Activated CD4-positive, alpha-beta T cell treated with anti-CD3 and anti-CD28 coated beads for 36 hours (primary cell): ENCODE data around the gene MIX23. TPM values are rescaled to one million over a fixed set of nuclear protein-coding genes. Genes with fewer than 3 reads are reported as not detected.

Source experiments
- ATAC-seq: fragments of 200-7000 bp; cut with Tn5 transposase; one replicate; pipeline ENCODE4 v1.10.0; 2021; ENCODE audit warnings: mild to moderate bottlenecking, moderate library complexity
- CTCF ChIA-PET: fragments of 350-600 bp; sonication (Branson Sonifier 250); formaldehyde crosslinking; loops from one replicate; lab custom pipeline; 2021; ENCODE audit warnings: antibody characterized with exemption; lab: Charles Lee
- POLR2A ChIA-PET: fragments of 350-600 bp; sonication (Branson Sonifier 250); formaldehyde crosslinking; loops from one replicate; lab custom pipeline; 2021; ENCODE audit warnings: antibody characterized with exemption, inconsistent platforms; lab: Charles Lee
- DNase-seq: peaks from one replicate; pipeline ENCODE4 v3.0.0-alpha.2; 2020
- H3K27ac Mint-ChIP-seq: one replicate; pipeline ENCODE4 v1.8.0; 2021; ENCODE audit warnings: mixed read lengths
- H3K27me3 Mint-ChIP-seq: one replicate; pipeline ENCODE4 v1.8.0; 2021; ENCODE audit warnings: mixed read lengths
- H3K36me3 Mint-ChIP-seq: one replicate; pipeline ENCODE4 v1.8.0; 2021; ENCODE audit warnings: low read depth, mixed read lengths
- H3K4me1 Mint-ChIP-seq: one replicate; pipeline ENCODE4 v1.8.0; 2021; ENCODE audit warnings: mixed read lengths
- H3K4me3 Mint-ChIP-seq: one replicate; pipeline ENCODE4 v1.8.0; 2021; ENCODE audit warnings: mild to moderate bottlenecking, moderate library complexity, mixed read lengths
- H3K9me3 Mint-ChIP-seq: one replicate; pipeline ENCODE4 v1.8.0; 2021; ENCODE audit warnings: low read depth, mixed read lengths
- intact Hi-C, 2 experiments: fragments of 100-400 bp; cut with DNase I in 1 of 2; cut with micrococcal nuclease in 1 of 2; formaldehyde crosslinking; loops; one replicate each; pipeline versions ENCODE4 v1.14.2 to v1.15.1; 2022 to 2024; cut with DNase I, micrococcal nuclease
- total RNA-seq, 2 experiments: library from RNA; stranded (reverse); gene quantifications; one replicate each; pipeline ENCODE4 v1.2.3, GENCODE V29; 2021

MIX23 gene
- total RNA-seq, 2 experiments from 2014 or later = 148 to 250 TPM

GRCh38 chr3:122353215-122353614 lies 29.8 kb downstream of the MIX23 start:
- no peaks in the 10 kb centered on the region for H3K36me3 Mint-ChIP-seq
- ChIA-PET CTCF (interaction anchor here (1.0 kb wide), 1 partner anchor 10 kb away, joined by 3 read pairs; no protein-coding TSS in a partner anchor), POLR2A (no interaction called here)
- H3K9me3 Mint-ChIP-seq = no peaks in the 10 kb centered on the region
- no peaks in the 10 kb centered on the region for H3K27me3 Mint-ChIP-seq
- H3K27ac Mint-ChIP-seq = no peak overlapping the region
- intact Hi-C loops = no loop called here
- ATAC-seq (no peak), DNase-seq (no peak)
- no peak overlapping the region for H3K4me3 Mint-ChIP-seq
- H3K4me1 Mint-ChIP-seq = no peaks in the 10 kb centered on the region

- POLR2A ChIA-PET = interaction anchor here (0.6 kb wide), 4 partner anchors 24 to 66 kb away, joined by 3 to 5 read pairs (median 4); no protein-coding TSS in a partner anchor
- H3K4me3 Mint-ChIP-seq = no peak overlapping the region
- peaks cover 2% of the 10 kb centered on the region for H3K27me3 Mint-ChIP-seq
- ATAC-seq (no peak), DNase-seq (no peak)
- CTCF ChIA-PET = interaction anchor here (0.6 kb wide), 1 partner anchor 46 kb away, joined by 3 read pairs; no protein-coding TSS in a partner anchor
- H3K36me3 Mint-ChIP-seq = no peaks in the 10 kb centered on the region
- intact Hi-C loops = no loop called here
- no peaks in the 10 kb centered on the region for H3K4me1 Mint-ChIP-seq
- H3K27ac Mint-ChIP-seq = no peak overlapping the region
- H3K9me3 Mint-ChIP-seq = peaks cover 3% of the 10 kb centered on the region
Measured at GRCh38 chr3:122351612-122352011, 31.4 kb downstream of the MIX23 start.

GRCh38 chr3:122350814-122351418 lies 32.1 kb downstream of the MIX23 start:
- H3K9me3 Mint-ChIP-seq = peaks cover 3% of the 10 kb centered on the region
- peaks cover 2% of the 10 kb centered on the region for H3K27me3 Mint-ChIP-seq
- ChIA-PET POLR2A (interaction anchor here (0.6 kb wide), 4 partner anchors 23 to 65 kb away, joined by 3 to 5 read pairs (median 4); no protein-coding TSS in a partner anchor), CTCF (interaction anchor here (0.6 kb wide), 1 partner anchor 45 kb away, joined by 3 read pairs; no protein-coding TSS in a partner anchor)
- ATAC-seq = peak; percentile 61
- no peaks in the 10 kb centered on the region for H3K4me1 Mint-ChIP-seq
- peak; percentile 32 for DNase-seq
- H3K27ac Mint-ChIP-seq = no peak overlapping the region
- intact Hi-C loops = no loop called here
- H3K4me3 Mint-ChIP-seq = no peak overlapping the region
- no peaks in the 10 kb centered on the region for H3K36me3 Mint-ChIP-seq

DNA sequence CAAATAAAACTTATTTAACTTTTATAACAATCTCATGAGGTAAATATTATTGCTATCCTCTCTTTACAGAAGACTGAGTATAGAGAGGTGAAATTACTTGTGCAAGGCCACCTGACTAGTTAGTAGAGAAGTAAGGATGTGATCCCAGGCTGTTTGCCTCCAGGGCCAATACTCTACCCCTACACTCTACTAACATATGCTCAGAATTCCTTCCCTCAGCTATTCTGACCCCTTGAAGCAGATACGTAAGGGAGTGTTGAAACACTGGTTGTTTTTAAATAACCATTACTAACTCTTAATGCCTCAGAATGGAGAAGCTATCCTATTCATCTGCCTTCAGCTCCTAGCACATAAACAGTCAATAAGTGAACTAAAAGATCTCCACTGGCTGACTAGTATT lies 33.9 kb downstream of the MIX23 start:
- Mint-ChIP-seq H3K36me3 (no peaks in the 10 kb centered on the region), H3K27ac (no peak overlapping the region), H3K4me3 (no peak overlapping the region), H3K4me1 (no peaks in the 10 kb centered on the region), H3K9me3 (peaks cover 3% of the 10 kb centered on the region), H3K27me3 (peaks cover 2% of the 10 kb centered on the region)
- ChIA-PET CTCF (no interaction called here), POLR2A (interaction anchor here (0.7 kb wide), 1 partner anchor 119 kb away, joined by 7 read pairs; no protein-coding TSS in a partner anchor)
- no peak for DNase-seq
- no peak for ATAC-seq
- intact Hi-C loops = no loop called here

GRCh38 chr3:122343654-122344053 lies 39.4 kb downstream of the MIX23 start:
- Mint-ChIP-seq H3K9me3 (peaks cover 5% of the 10 kb centered on the region), H3K4me1 (no peaks in the 10 kb centered on the region), H3K27ac (no peak overlapping the region), H3K27me3 (peaks cover 2% of the 10 kb centered on the region), H3K36me3 (no peaks in the 10 kb centered on the region), H3K4me3 (no peak overlapping the region)
- DNase-seq = no peak
- POLR2A ChIA-PET = no interaction called here
- CTCF ChIA-PET = no interaction called here
- intact Hi-C loops = no loop called here
- no peak for ATAC-seq

DNA sequence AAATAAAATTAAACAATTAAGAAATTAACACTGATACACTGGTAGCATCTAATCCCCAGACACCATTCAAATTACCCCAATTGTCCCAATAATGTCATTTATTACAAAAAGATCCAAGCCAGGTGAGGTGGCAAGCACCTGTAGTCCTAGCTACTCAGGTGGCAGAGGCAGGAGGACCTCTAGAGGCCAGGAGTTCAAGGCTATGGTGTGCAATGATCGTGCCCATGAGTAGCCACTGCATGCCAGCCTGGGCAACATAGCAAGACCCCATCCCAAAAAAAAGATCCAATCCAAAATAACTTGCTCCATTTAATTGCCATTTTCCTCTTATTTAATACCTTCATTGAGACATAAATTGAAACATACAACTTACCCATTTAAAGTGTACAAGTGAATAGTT lies 40.2 kb downstream of the MIX23 start:
- Mint-ChIP-seq H3K36me3 (no peaks in the 10 kb centered on the region), H3K4me1 (no peaks in the 10 kb centered on the region), H3K4me3 (no peak overlapping the region), H3K27me3 (no peaks in the 10 kb centered on the region), H3K9me3 (peaks cover 5% of the 10 kb centered on the region), H3K27ac (no peak overlapping the region)
- CTCF ChIA-PET = no interaction called here
- POLR2A ChIA-PET = no interaction called here
- intact Hi-C loops = no loop called here
- ATAC-seq (no peak), DNase-seq (no peak)

DNA sequence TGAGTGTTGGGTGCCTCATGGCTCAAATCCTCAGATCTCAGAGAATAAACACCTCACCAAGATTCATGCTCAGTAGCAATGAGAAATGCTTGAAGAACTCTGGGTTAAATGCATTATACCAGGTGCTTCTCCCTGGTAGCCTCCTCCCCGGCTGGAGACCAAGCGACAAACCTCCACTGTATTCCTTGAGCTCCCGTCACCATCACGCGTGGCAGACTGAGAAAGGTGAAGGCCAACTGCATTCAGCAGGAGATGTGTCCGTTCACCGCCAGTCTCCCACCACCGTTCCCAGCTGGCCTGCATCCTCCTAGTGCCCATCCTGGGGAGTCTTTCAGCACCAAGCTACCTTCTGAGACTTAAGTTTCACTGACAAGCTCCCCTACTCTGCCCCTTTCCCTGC lies 50.5 kb downstream of the MIX23 start:
- H3K4me3 Mint-ChIP-seq = no peak overlapping the region
- H3K36me3 Mint-ChIP-seq = no peaks in the 10 kb centered on the region
- peaks cover 9% of the 10 kb centered on the region for H3K27me3 Mint-ChIP-seq
- H3K27ac Mint-ChIP-seq = no peak overlapping the region
- POLR2A ChIA-PET = no interaction called here
- CTCF ChIA-PET = no interaction called here
- ATAC-seq (no peak), DNase-seq (no peak)
- intact Hi-C loops = no loop called here
- H3K9me3 Mint-ChIP-seq = no peaks in the 10 kb centered on the region
- H3K4me1 Mint-ChIP-seq = no peaks in the 10 kb centered on the region

DNA sequence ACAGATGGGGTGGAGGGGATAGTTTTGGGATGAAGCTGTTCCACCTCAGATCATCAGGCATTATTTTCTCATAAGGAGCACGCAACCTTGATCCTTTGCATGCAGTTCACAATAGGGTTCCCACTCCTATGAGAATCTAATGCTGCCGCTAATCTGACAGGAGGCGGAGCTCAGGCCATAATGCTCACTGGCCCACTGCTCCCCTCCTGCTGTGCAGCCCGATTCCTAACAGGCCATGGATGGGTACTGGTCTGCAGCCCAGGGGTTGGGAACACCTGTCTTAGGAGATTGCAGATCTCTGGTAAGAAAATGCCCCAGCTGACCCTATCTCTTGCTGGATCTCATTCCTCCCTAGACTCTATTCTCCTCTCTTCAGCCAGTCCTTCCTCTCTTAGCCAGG lies 51.1 kb downstream of the MIX23 start:
- Mint-ChIP-seq H3K27me3 (peaks cover 9% of the 10 kb centered on the region), H3K9me3 (no peaks in the 10 kb centered on the region), H3K27ac (no peak overlapping the region), H3K4me3 (no peak overlapping the region), H3K4me1 (no peaks in the 10 kb centered on the region), H3K36me3 (no peaks in the 10 kb centered on the region)
- CTCF ChIA-PET = no interaction called here
- DNase-seq (no peak), ATAC-seq (no peak)
- POLR2A ChIA-PET = no interaction called here
- intact Hi-C loops = no loop called here

DNA sequence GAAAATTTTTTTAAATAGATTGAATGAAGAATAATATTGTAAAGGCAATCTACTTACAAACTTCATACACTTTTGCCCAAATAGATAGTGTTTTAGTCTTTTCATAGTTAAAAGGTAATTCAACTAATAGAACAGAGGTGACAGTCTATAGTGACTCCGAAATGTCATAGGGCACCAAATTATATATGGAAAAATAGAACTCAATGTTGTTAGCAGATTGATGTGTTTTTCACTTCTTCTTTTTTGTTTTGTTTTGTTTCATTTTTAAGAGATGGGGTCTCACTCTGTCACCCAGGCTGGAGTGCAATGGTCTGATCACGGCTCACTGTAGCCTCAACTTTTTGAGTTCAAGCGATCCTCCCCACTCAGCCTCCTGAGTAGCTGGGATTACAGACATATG lies 57.3 kb downstream of the MIX23 start:
- ChIA-PET POLR2A (no interaction called here), CTCF (no interaction called here)
- ATAC-seq (no peak), DNase-seq (no peak)
- Mint-ChIP-seq H3K4me1 (peaks cover 19% of the 10 kb centered on the region), H3K27me3 (no peaks in the 10 kb centered on the region), H3K9me3 (no peaks in the 10 kb centered on the region), H3K4me3 (no peak overlapping the region), H3K36me3 (no peaks in the 10 kb centered on the region), H3K27ac (no peak overlapping the region)
- intact Hi-C loops = no loop called here

GRCh38 chr3:122324871-122325323 lies 58.1 kb downstream of the MIX23 start, which contains the start of gene CSTA:
CSTA (plus strand) TSS chr3:122325248; CDS start chr3:122325293, 45 bp downstream.
- peaks cover 19% of the 10 kb centered on the region for H3K4me1 Mint-ChIP-seq
- H3K27me3 Mint-ChIP-seq = no peaks in the 10 kb centered on the region
- DNase-seq (no peak), ATAC-seq (no peak)
- ChIA-PET POLR2A (no interaction called here), CTCF (interaction anchor here (0.7 kb wide), 1 partner anchor 11 kb away, joined by 3 read pairs; no protein-coding TSS in a partner anchor)
- intact Hi-C loops = no loop called here
- H3K9me3 Mint-ChIP-seq = peaks cover 3% of the 10 kb centered on the region
- no peaks in the 10 kb centered on the region for H3K36me3 Mint-ChIP-seq
- H3K27ac Mint-ChIP-seq = no peak within 1 kb of the TSS
- no peak within 1 kb of the TSS for H3K4me3 Mint-ChIP-seq

DNA sequence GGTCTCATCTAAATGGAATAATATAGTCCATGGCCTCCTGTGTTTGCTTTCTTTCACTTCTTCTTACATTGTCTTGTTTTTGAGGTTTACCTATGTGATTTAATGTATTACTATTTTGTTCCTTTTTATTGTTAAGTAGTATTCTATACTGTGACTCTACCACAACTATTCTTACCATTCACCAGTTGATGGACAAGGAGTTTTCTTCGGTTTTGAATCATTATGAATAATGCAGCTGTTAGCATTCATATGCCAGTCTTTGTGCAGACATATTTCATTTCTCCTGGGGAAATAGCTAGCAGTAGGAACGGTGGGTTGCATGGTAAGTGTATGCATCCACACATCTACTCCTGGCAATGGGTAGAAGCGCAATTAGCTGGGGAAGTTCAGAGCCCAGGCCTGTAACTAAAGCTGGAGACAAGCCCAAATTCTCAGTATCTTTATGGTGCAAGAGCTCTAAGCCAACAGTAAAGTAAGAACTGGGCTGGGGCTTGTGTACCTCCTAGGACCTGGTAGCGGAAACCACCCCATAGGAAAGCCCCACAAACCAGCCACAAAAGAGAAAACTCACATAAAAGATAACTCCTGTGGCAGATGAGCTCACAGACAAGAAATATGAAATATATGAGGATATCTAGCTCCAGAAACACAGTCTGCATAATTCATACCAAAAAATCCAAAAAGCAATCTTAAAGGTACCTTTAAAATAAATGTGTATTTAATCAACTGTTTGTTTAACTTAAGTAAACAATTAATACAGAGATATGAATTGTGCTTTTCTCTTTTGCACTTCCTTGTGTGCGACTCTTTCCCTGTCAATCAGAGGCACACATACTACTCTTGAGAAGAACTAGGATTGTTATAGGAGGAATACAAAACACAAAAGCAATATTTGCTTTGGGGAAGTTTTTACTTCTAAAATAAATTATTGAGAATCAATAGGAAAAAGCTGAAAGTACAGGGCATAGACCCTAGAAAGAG lies 60.6 kb downstream of the MIX23 start:
- Mint-ChIP-seq H3K27me3 (no peaks in the 10 kb centered on the region), H3K4me3 (no peak overlapping the region), H3K36me3 (no peaks in the 10 kb centered on the region), H3K9me3 (peaks cover 6% of the 10 kb centered on the region), H3K27ac (peak overlapping the region; percentile 48), H3K4me1 (peaks cover 19% of the 10 kb centered on the region)
- peak; percentile 96 for ATAC-seq
- peak; percentile 57 for DNase-seq
- intact Hi-C loops = no loop called here
- ChIA-PET POLR2A (interaction anchor here (0.7 to 1.0 kb wide), 2 partner anchors 94 to 333 kb away, joined by 3 to 4 read pairs; partner anchors contain the start of gene WDR5B), CTCF (interaction anchor here (1.0 to 4.3 kb wide), 5 partner anchors 9 to 220 kb away, joined by 3 to 15 read pairs (median 3); no protein-coding TSS in a partner anchor)
